Measurements from ENCODE around the gene MOV10L1.
"Not testable (repeated sequence)": the region's sequence is repeated elsewhere in the genome, so short reads cannot be mapped to it uniquely, and the experiment has no call there.

MOV10L1 gene

DNA sequence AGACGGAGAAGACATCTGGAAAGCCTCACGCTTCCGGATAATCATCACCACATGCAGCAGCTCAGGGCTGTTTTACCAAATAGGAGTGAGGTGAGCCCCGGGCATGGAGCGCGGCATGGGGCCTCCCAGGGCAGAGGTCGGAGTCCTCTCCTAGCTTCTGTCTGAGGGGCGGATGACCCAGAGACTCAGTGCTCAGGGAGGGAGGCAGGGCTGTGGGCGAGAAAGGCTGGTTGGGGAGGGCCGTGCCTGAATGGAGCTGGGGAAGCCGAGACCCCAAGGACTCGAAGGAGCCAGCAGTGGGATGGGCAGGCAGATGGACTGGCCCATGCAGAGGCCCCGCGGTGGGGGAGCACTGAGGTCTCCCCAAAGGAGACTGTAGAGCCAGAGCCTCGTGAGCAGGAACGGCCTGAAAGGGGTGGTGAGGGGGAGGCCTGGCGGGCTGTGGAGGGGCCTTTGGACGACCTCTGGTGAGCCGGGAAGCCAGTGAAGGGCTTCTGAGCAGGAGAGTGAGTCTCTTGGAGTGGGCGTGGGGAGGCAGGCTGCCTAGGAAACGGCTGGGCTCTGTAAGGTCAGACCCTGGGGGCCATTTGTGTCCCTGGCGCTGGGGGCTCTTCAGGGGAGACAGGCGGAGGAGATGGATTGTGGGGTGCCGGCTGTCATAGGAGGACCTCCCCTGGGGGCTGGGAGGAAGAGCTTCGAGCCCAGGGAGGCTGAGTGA is 56.1 kb downstream of the MOV10L1 start:
- no peaks in the 10 kb centered on the region for H3K27me3 ChIP-seq (ENCODE audit: low read depth, low read length)

DNA sequence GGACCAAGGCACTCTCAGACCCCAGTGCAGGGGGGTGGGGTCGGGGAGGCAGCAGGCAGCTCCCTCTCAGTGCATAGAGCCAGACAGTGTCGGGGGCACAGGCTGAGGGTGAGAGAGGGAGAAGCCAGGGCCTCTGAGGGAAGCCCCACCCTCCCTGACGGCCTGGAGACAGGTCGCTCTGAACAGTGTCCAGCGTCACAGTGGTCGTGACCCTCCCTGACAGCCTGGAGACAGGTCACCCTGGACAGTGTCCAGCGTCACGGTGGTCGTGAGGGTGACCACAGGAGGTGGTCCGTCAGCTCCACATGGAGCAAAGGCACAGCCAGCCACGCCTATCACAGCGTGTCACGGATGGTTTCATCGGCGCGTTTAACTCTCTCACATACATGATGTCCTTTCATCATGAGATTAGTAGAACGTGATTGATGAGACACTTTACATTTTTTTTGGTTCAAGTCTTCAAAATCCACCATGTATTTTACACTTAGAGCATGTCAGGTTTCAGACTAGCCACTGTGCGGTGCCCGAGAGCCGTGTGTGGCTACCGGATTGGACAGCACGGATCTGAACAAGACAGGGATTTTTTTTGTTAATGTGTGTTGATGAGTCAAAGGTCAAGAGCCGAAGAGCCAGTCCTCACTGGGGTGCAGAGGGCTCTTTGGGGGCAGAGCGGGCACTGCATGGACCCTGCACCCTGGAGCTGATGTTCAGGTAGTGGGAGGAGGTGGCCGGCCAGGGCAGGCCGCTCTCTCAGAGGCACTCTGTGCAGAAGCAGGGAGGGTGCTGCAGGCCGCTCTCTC is 56.8 kb downstream of the MOV10L1 start:
- H3K27ac ChIP-seq (ENCODE audit: low read length) = no peak overlapping the region
- H3K36me3 ChIP-seq (ENCODE audit: control insufficient read depth in 1 of 2, insufficient read depth in 2 of 2, low read length in 2 of 2) = no peaks in the 10 kb centered on the region
- H3K9me3 ChIP-seq (ENCODE audit: control insufficient read depth in 1 of 2, low read length in 2 of 2) = no peaks in the 10 kb centered on the region
- H3K4me1 ChIP-seq (ENCODE audit: control insufficient read depth in 1 of 2, insufficient read depth in 2 of 2, low read length in 2 of 2) = peaks cover 0 to 15% of the 10 kb centered on the region in 2 donors
- no peak overlapping the region for H3K4me3 ChIP-seq (ENCODE audit: low read depth in 1 of 2, low read length in 2 of 2)
- H3K27me3 ChIP-seq (ENCODE audit: low read depth, low read length) = no peaks in the 10 kb centered on the region

More for the DNA sequence above, 56.1 kb downstream of the MOV10L1 start:
- no peaks in the 10 kb centered on the region for H3K36me3 ChIP-seq (ENCODE audit: control insufficient read depth in 1 of 2, insufficient read depth in 2 of 2, low read length in 2 of 2)
- H3K4me1 ChIP-seq (ENCODE audit: control insufficient read depth in 1 of 2, insufficient read depth in 2 of 2, low read length in 2 of 2) = peaks cover 0 to 15% of the 10 kb centered on the region in 2 donors
- H3K27ac ChIP-seq (ENCODE audit: low read length) = no peak overlapping the region
- H3K9me3 ChIP-seq (ENCODE audit: control insufficient read depth in 1 of 2, low read length in 2 of 2) = no peaks in the 10 kb centered on the region
- H3K4me3 ChIP-seq (ENCODE audit: low read depth in 1 of 2, low read length in 2 of 2) = no peak overlapping the region

GRCh38 chr22:50147258-50148165 is 57.7 kb downstream of the MOV10L1 start:
- H3K9me3 ChIP-seq (ENCODE audit: control insufficient read depth in 1 of 2, low read length in 2 of 2); H3K27me3 ChIP-seq (ENCODE audit: low read depth, low read length); H3K4me3 ChIP-seq (ENCODE audit: low read depth in 1 of 2, low read length in 2 of 2); H3K36me3 ChIP-seq (ENCODE audit: control insufficient read depth in 1 of 2, insufficient read depth in 2 of 2, low read length in 2 of 2); H3K27ac ChIP-seq (ENCODE audit: low read length): not testable (repeated sequence)
- H3K4me1 ChIP-seq (ENCODE audit: control insufficient read depth in 1 of 2, insufficient read depth in 2 of 2, low read length in 2 of 2) = peaks cover 0 to 15% of the 10 kb centered on the region in 2 donors

DNA sequence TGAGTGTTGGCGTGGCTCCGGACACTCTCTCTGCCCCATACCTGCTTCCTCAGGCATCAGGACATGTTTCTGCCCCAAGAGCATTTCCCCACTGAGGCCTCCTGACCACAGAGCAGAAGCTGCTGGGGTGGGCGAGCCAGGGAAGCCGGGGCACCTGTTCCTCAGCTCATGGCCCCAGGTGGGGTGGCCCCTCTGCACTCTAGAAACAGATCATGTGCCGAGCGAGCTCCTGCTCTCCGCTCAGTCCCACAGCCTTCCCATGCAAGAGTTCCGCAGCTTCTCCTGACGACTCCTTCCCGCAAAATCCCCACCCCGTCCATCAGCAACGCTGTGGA is 58.3 kb downstream of the MOV10L1 start:
- no peaks in the 10 kb centered on the region for H3K9me3 ChIP-seq (ENCODE audit: control insufficient read depth in 1 of 2, low read length in 2 of 2)
- H3K27ac ChIP-seq (ENCODE audit: low read length) = no peak overlapping the region
- no peaks in the 10 kb centered on the region for H3K27me3 ChIP-seq (ENCODE audit: low read depth, low read length)
- peaks cover 0 to 15% of the 10 kb centered on the region in 2 donors for H3K4me1 ChIP-seq (ENCODE audit: control insufficient read depth in 1 of 2, insufficient read depth in 2 of 2, low read length in 2 of 2)
- no peak overlapping the region for H3K4me3 ChIP-seq (ENCODE audit: low read depth in 1 of 2, low read length in 2 of 2)
- H3K36me3 ChIP-seq (ENCODE audit: control insufficient read depth in 1 of 2, insufficient read depth in 2 of 2, low read length in 2 of 2) = no peaks in the 10 kb centered on the region

DNA sequence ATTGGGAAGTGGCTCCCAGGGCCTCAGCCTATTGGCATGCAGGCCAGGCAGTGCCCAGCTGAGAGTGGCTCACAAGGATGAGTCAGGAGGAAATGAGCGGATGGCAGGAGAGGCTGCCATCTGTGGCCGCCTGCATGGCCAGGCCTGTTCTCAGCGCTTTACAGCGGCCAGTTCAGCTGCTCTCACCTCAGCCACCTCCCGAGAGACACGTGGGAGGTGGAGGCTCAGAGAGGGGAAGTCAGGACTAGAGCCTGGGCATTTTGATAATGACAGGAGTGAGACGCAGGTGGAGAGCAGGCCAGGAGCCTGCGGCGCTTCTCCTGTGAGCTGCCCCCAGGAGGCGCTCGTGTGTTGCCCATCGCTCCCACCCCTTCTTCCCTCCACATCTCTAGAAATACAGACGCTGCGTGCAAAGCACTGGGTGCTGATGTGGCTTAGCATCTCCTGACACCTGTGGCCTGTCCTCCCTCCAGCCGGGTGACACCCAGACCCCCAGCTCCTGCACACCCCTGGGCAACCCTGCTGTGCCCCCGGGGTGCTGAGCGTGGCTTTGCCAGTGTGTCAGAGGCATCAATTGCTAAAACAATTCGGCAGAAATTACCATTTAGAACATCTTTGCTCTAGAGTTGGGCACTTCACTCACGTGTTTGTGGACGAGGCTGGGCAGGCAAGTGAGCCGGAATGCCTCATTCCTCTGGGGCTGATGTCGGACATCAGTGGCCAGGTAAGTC is 59.4 kb downstream of the MOV10L1 start:
- Histone ChIP-seq H3K27ac (ENCODE audit: low read length) (no peak overlapping the region), H3K27me3 (ENCODE audit: low read depth, low read length) (no peaks in the 10 kb centered on the region), H3K4me1 (ENCODE audit: control insufficient read depth in 1 of 2, insufficient read depth in 2 of 2, low read length in 2 of 2) (peaks cover 0 to 15% of the 10 kb centered on the region in 2 donors), H3K9me3 (ENCODE audit: control insufficient read depth in 1 of 2, low read length in 2 of 2) (no peaks in the 10 kb centered on the region), H3K36me3 (ENCODE audit: control insufficient read depth in 1 of 2, insufficient read depth in 2 of 2, low read length in 2 of 2) (no peaks in the 10 kb centered on the region), H3K4me3 (ENCODE audit: low read depth in 1 of 2, low read length in 2 of 2) (no peak overlapping the region)

- Histone ChIP-seq H3K4me1 (ENCODE audit: control insufficient read depth in 1 of 2, insufficient read depth in 2 of 2, low read length in 2 of 2) (peaks cover 0 to 15% of the 10 kb centered on the region in 2 donors), H3K27ac (ENCODE audit: low read length) (no peak overlapping the region), H3K9me3 (ENCODE audit: control insufficient read depth in 1 of 2, low read length in 2 of 2) (no peaks in the 10 kb centered on the region), H3K4me3 (ENCODE audit: low read depth in 1 of 2, low read length in 2 of 2) (no peak overlapping the region), H3K36me3 (ENCODE audit: control insufficient read depth in 1 of 2, insufficient read depth in 2 of 2, low read length in 2 of 2) (no peaks in the 10 kb centered on the region), H3K27me3 (ENCODE audit: low read depth, low read length) (no peaks in the 10 kb centered on the region)
Measured at GRCh38 chr22:50150161-50151129, 60.6 kb downstream of the MOV10L1 start.

- no peak overlapping the region for H3K27ac ChIP-seq (ENCODE audit: low read length)
- H3K9me3 ChIP-seq (ENCODE audit: control insufficient read depth in 1 of 2, low read length in 2 of 2) = no peaks in the 10 kb centered on the region
- no peak overlapping the region for H3K4me3 ChIP-seq (ENCODE audit: low read depth in 1 of 2, low read length in 2 of 2)
- H3K36me3 ChIP-seq (ENCODE audit: control insufficient read depth in 1 of 2, insufficient read depth in 2 of 2, low read length in 2 of 2) = peaks cover 0 to 4% of the 10 kb centered on the region in 2 donors
- H3K27me3 ChIP-seq (ENCODE audit: low read depth, low read length) = no peaks in the 10 kb centered on the region
- peaks cover 0 to 15% of the 10 kb centered on the region in 2 donors for H3K4me1 ChIP-seq (ENCODE audit: control insufficient read depth in 1 of 2, insufficient read depth in 2 of 2, low read length in 2 of 2)
Measured at GRCh38 chr22:50151571-50152537, 62.0 kb downstream of the MOV10L1 start.

DNA sequence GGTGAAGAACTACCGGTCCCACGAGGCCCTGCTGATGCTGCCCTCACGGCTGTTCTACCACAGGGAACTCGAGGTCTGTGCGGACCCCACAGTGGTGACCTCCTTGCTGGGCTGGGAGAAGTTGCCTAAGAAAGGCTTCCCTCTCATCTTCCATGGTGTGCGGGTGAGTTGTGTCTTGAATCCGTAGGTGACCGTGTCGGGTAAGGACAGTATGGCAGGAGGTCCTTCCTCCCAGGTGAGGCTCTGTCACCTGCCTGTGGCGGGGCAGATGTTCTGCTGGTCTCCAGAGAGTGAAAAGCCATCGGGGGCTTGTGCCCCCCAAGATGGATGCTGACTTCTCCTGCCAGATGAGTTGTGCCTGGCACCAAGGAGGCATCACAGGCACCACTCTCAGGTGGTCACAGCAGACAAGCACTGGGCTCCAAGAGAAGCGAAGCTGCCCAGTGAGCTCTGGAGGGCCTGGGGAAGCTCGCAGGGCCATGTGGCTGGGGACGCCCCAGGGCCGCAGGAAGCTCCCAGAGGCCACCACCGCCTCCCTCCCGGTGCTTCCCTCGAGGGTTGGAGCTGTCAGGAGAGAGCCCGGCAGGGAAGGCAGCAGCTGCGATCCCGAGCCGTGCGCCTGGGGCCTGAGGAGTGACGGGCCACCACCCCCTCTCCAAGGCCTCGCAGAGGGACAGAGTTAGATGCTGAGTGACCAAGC is 63.4 kb downstream of the MOV10L1 start:
- Histone ChIP-seq H3K9me3 (ENCODE audit: control insufficient read depth in 1 of 2, low read length in 2 of 2) (no peaks in the 10 kb centered on the region), H3K27me3 (ENCODE audit: low read depth, low read length) (no peaks in the 10 kb centered on the region), H3K27ac (ENCODE audit: low read length) (no peak overlapping the region), H3K4me3 (ENCODE audit: low read depth in 1 of 2, low read length in 2 of 2) (no peak overlapping the region), H3K36me3 (ENCODE audit: control insufficient read depth in 1 of 2, insufficient read depth in 2 of 2, low read length in 2 of 2) (peaks cover 0 to 9% of the 10 kb centered on the region in 2 donors), H3K4me1 (ENCODE audit: control insufficient read depth in 1 of 2, insufficient read depth in 2 of 2, low read length in 2 of 2) (peaks cover 0 to 1% of the 10 kb centered on the region in 2 donors)

DNA sequence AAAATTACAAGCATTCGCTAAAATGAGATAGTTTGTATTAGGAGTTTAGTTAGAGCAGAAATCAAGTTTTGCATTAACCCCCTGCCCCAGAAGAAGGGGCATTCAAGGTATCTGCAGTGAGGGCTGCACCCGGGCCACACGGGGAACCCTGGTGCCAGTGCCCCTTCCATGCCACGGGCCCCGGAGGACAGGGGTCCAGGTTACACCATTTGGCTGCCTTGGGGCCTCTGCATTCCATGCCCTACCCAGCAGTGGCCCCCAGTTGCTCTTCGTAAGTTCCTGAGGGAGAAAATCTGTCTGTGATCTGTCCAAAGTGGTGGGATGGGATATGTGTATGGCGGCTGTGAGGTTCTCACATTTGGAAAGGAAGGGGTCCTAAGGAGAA is 63.9 kb downstream of the MOV10L1 start:
- H3K36me3 ChIP-seq (ENCODE audit: control insufficient read depth in 1 of 2, insufficient read depth in 2 of 2, low read length in 2 of 2) = peaks cover 0 to 14% of the 10 kb centered on the region in 2 donors
- no peak overlapping the region for H3K27ac ChIP-seq (ENCODE audit: low read length)
- no peak overlapping the region for H3K4me3 ChIP-seq (ENCODE audit: low read depth in 1 of 2, low read length in 2 of 2)
- H3K27me3 ChIP-seq (ENCODE audit: low read depth, low read length) = peaks cover 4% of the 10 kb centered on the region
- no peaks in the 10 kb centered on the region for H3K9me3 ChIP-seq (ENCODE audit: control insufficient read depth in 1 of 2, low read length in 2 of 2)
- no peaks in the 10 kb centered on the region for H3K4me1 ChIP-seq (ENCODE audit: control insufficient read depth in 1 of 2, insufficient read depth in 2 of 2, low read length in 2 of 2)
